A549 treated with Mapracorat at 1 μM for 4 hours (cell line): ENCODE data around the gene DPPA2. TPM values are rescaled to one million over a fixed set of nuclear protein-coding genes. Genes with fewer than 3 reads are reported as not detected.

Experiments
- total RNA-seq: library from RNA; stranded (reverse); fragments of 200-300 nt; extraction: Qiagen RNA extraction; gene quantifications from 5 replicates; pipeline ENCODE4 v1.2.3, GENCODE V29; 2022

Gene DPPA2, protein sequence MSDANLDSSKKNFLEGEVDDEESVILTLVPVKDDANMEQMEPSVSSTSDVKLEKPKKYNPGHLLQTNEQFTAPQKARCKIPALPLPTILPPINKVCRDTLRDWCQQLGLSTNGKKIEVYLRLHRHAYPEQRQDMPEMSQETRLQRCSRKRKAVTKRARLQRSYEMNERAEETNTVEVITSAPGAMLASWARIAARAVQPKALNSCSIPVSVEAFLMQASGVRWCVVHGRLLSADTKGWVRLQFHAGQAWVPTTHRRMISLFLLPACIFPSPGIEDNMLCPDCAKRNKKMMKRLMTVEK
- not detected in 5 replicates for total RNA-seq

DNA sequence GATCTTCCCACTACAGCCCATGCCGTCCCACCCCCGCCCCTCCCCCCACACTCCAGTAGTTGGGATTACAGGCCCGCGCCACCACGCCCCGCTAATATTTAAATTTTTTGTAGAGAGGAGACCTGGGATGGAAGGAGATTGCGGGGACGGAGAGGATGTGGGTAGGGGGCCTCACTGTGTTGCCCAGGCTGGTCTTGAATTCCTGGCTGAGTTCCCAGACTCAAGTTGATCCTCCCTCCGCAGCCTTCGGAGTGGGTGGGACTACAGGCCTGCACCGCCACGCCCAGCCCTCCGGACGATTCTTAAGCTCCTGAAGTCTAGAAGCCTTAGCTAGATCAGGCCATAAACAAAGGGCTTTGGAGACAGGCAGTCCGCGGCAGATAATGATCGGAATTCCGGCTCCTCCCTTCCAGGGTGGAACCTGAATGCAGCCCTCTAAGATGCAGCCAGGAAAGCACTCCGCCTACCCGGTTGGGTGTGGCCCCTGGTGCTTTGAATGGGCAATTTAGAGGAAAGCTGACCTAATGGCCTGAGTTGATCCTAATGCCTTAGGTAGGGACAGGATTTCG is at the start of gene DPPA2:
Gene DPPA2, minus strand, starts transcription at position 356 of the 569 bp plus-strand sequence. CDS start 1,975 bp downstream, outside the sequence.

DNA sequence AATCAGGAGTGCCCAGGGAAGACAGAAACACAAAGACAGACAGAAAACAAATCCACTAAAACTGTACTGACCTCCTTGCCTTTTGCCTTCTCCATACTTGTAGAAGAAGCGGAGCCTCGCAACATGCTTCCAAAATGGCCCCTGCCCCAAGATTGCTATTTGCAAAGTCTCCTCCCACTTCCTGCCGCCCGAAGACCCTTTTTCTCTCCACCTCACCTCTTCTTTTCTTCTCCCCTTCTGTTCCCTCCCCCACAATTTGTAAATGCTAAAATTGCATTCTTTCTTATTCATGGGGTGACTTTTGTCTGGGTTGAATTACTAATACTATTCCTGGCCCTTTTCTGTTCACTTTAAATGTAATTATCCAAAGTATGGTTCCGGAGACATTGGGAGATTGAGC is 21.1 kb upstream of the DPPA2 start, which contains the start of gene DPPA4:
Gene DPPA4, minus strand, starts transcription at position 154 of the 400 bp plus-strand sequence. Its CDS starts 29 bp downstream, at position 125.

Other genes starting within 250 kb of the DPPA2 start
- not detected in 5 replicates for gene MORC1, start 198.4 kb downstream of the DPPA2 start, total RNA-seq
- gene C3orf85, start 179.8 kb downstream of the DPPA2 start, total RNA-seq: not detected in 5 replicates
- gene DPPA4, start 21.0 kb upstream of the DPPA2 start, total RNA-seq: not detected in 5 replicates